ENCODE data around the gene NME7.

The NME7 gene

GRCh38 chr1:169326956-169327268 is 40.7 kb downstream of the NME7 start:
- DNase-seq (ENCODE audit: extremely low read depth, low read depth), result no peak

GRCh38 chr1:169326261-169326955 is 41.2 kb downstream of the NME7 start:
- no peak for TF ChIP-seq CTCF (IDR thresholded peaks at IDR 0.05; ENCODE audit: low read depth, low read length)
- no peak for DNase-seq (ENCODE audit: extremely low read depth, low read depth)

More at GRCh38 chr1:169326956-169327268, 40.7 kb downstream of the NME7 start:
- TF ChIP-seq CTCF (IDR thresholded peaks at IDR 0.05; ENCODE audit: low read depth, low read length), result no peak

- no peak for DNase-seq (ENCODE audit: extremely low read depth, low read depth)
- TF ChIP-seq CTCF (IDR thresholded peaks at IDR 0.05; ENCODE audit: low read depth, low read length), result no peak
Measured at GRCh38 chr1:169325117-169325516, 42.5 kb downstream of the NME7 start.

- DNase-seq (ENCODE audit: extremely low read depth, low read depth), result no peak
- no peak for TF ChIP-seq CTCF (IDR thresholded peaks at IDR 0.05; ENCODE audit: low read depth, low read length)
Measured at GRCh38 chr1:169322138-169322537, 45.5 kb downstream of the NME7 start.

GRCh38 chr1:169321539-169321938 is 46.1 kb downstream of the NME7 start:
- DNase-seq (ENCODE audit: extremely low read depth, low read depth), result no peak
- TF ChIP-seq CTCF (IDR thresholded peaks at IDR 0.05; ENCODE audit: low read depth, low read length), result no peak

GRCh38 chr1:169318536-169319244 is 48.9 kb downstream of the NME7 start:
- TF ChIP-seq CTCF (IDR thresholded peaks at IDR 0.05; ENCODE audit: low read depth, low read length), result no peak
- DNase-seq (ENCODE audit: extremely low read depth, low read depth), result no peak

- no peak for TF ChIP-seq CTCF (IDR thresholded peaks at IDR 0.05; ENCODE audit: low read depth, low read length)
- no peak for DNase-seq (ENCODE audit: extremely low read depth, low read depth)
Measured at GRCh38 chr1:169316556-169316955, 51.0 kb downstream of the NME7 start.

Data from AG09319 (cell line).